ENCODE measurements around the gene SYTL3. TPM values are rescaled to one million over a fixed set of nuclear protein-coding genes. Genes with fewer than 3 reads are reported as not detected.

Gene SYTL3
- total RNA-seq, 1 donor from 2014 or later = 4.1 TPM

DNA sequence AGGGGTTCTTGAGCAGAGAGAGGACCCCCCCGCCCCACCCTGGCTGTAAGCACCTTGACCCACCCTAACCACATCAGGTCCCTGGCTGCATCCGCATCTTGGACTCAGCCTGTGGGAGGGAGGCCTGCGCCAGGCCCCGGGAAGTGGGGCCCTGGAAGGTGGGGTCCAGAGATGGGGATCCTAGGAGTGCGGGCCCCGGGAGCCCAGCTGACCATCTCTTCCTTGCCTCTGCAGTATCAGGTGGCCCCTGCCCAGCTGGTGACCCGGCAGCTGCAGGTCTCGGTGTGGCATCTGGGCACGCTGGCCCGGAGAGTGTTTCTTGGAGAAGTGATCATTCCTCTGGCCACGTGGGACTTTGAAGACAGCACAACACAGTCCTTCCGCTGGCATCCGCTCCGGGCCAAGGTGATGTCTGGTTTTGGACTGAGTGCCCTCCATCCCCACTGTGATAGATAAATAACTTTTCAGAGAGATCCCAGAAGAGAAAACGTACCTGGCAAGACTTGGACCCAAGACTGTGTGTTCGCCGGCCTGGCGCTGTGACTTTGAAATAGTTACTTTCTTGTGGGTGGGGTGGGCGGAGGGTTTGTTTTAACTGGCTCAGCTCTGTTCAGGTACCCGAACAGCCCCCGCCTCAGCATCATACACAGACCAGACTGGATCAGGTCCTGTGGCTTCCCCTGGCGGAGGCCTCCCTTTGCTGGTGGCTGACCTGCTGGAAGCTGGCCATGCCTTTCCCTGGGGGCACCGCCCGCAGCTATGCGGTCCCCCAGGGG lies 107.3 kb downstream of the SYTL3 start:
- no peak for DNase-seq (ENCODE audit: low spot score)

- no peak for DNase-seq (ENCODE audit: low spot score)
Observed at GRCh38 chr6:158757753-158758090, 107.9 kb downstream of the SYTL3 start.

GRCh38 chr6:158758451-158758860 lies 108.6 kb downstream of the SYTL3 start:
- no peak for DNase-seq (ENCODE audit: low spot score)

- no peak for DNase-seq (ENCODE audit: low spot score)
Observed at GRCh38 chr6:158758941-158759479, 109.2 kb downstream of the SYTL3 start.

- no peak for DNase-seq (ENCODE audit: low spot score)
Observed at GRCh38 chr6:158759966-158760617, 110.2 kb downstream of the SYTL3 start.

GRCh38 chr6:158760618-158761250 lies 110.9 kb downstream of the SYTL3 start:
- DNase-seq (ENCODE audit: low spot score) = no peak

GRCh38 chr6:158761746-158762145 lies 111.9 kb downstream of the SYTL3 start:
- no peak for DNase-seq (ENCODE audit: low spot score)

- no peak for DNase-seq (ENCODE audit: low spot score)
Observed at GRCh38 chr6:158762787-158763433, 113.1 kb downstream of the SYTL3 start.

DNA sequence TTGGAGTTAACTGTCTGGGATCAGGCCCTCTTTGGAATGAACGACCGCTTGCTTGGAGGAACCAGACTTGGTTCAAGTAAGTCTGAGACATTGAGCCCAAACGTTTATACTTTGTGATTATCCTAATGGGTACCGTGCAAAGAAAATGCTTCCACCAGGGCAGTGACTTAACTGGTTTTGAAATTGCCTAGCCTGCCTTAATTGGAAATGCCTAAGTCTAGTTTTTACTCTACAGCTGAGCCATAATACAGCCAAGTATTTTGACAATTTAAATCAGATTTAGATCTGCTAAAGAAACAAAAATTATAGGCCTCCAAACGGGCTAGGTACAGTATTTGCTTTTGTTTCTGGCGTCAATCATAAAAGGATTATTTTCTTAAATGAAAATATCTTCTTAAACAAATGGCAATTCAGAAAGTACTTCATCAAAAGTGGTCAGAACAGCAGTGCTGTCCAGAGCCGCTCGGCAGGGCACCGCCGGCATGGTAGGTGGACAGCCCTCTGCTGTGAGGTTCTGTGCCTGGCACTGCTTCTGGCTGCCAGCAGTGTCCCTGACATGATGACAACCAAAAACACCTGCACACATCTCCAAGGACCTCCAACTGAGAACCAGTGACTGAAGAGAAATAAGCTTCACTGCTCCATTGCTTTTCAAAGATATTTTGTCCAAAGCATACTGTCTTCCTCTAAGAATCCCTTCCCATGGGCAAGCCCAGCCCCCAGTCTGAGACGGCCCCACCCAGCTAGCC lies 113.8 kb downstream of the SYTL3 start:
- DNase-seq (ENCODE audit: low spot score) = no peak

- no peak for DNase-seq (ENCODE audit: low spot score)
Observed at GRCh38 chr6:158764183-158764849, 114.5 kb downstream of the SYTL3 start.

GRCh38 chr6:158764926-158765325 lies 115.1 kb downstream of the SYTL3 start:
- DNase-seq (ENCODE audit: low spot score) = no peak

- no peak for DNase-seq (ENCODE audit: low spot score)
Observed at GRCh38 chr6:158765499-158766068, 115.7 kb downstream of the SYTL3 start.

DNA sequence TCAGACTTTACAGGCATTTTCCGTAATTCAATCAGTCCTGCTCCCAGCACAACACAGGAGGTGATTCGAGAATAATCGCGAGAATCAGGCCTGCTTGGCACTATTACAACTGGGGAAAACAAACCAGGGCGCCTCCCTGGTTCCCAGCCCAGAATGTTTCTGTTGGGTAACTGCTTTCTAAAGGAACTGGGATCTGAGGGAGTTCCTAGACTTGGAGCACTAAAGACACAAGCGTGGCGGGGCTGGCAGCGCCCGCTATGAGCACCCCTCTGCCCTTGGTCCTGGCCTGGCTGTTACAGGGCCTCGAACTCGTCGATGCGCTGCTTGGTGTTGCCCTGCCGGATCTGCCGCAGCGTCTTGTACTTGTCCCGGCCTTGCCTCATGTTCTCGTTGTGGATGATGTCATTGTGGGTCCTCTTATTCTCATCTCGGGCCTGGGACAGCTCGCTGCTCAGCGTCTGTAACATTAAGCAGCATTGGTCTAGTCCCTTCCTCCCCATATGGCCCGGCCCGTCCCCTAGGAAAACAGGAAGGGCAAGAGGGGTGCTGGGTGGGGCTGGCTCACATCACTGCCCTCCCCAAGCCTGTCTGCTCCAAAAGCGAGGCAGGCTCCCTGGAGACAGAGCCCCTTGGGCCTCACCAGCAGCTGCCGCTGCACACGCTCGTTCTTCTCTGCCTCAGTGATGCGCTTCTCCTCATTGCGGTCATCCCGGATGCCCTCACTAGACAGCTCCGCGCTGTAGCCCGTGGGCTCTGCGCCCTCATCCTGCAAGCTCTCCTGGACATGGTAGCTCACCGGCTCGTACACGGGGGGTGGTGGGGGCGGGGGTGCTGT lies 117.0 kb downstream of the SYTL3 start:
- DNase-seq (ENCODE audit: low spot score) = no peak

GRCh38 chr6:158767709-158768108 lies 117.9 kb downstream of the SYTL3 start:
- no peak for DNase-seq (ENCODE audit: low spot score)

DNA sequence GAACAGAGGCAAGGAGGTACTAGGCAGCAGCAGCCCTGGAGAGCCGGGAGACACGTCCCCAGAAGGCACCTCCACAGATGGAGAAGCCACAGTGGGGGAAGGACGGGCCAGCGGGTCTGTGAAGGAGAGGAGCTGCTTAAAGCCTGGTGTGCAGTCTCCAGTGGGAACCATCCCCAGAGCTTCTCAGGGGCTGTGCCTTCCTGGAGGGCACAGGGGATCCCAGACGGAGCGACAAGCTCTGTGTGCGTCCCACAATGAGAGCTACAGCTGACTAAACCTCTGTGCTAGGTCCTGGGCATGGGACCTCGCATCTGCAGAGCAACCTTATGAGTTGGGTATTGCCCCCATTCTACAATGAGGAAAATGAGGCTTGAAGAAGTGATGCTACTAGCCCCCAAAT lies 118.6 kb downstream of the SYTL3 start:
- DNase-seq (ENCODE audit: low spot score) = no peak

DNA sequence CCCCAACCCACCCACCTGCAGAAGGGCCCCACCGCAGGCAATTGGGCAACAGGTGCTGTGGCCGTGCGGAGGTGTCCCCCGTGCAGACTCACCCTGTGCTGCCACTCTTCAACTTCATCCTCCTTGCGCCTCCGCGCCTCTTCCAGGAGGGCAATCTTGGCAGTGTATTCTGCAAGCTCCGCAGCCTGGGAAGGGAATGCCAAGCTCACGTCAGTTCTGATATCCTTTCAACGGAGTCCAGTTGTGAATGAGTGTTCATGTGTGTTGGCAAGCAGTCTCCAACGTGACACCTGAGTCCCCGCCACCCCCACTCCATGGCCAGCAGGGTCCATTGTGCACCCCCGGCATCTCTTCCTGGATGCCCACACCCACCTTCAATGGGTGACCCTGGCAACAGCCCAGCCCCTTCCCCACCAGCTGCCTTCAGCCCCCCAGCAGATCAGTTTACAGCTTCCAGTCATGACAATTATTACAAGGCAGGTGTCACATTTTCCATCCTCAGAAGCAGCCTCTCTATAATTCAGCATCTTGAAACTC lies 119.4 kb downstream of the SYTL3 start:
- no peak for DNase-seq (ENCODE audit: low spot score)

- DNase-seq (ENCODE audit: low spot score) = no peak
Observed at GRCh38 chr6:158769771-158770432, 120.0 kb downstream of the SYTL3 start.

All from mesenteric fat pad (tissue), 1 donor.